ENCODE measurements around the gene ATP13A2. TPM values are rescaled to one million over a fixed set of nuclear protein-coding genes. Genes with fewer than 3 reads are reported as not detected.

ATP13A2 gene
- total and polyA plus RNA-seq, 10 donors: 13.7 to 83.9 (median 55.5) TPM

DNA sequence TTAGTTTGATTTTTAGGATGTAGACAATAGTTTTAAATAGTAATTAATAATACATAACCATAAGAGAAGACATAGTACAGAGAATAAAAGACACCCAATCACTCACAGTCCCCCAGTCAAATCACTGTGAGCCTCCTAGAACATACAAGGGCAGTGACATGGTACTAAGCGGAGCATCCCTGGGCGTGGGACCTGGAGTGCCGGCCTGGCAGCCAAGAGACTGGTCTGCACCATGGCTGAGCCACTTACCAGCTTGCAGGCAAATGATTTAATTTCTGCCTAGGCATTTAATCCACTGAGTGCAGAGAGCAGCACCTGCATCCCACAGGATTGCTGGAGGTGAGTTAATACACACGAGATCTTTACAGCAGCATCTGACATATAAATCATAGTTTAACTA is 21.8 kb upstream of the ATP13A2 start:
- Histone ChIP-seq H3K36me3 (peaks cover 0 to 96% (median 61%) of the 10 kb centered on the region in 6 donors), H3K4me1 (peaks cover 0 to 19% (median 0%) of the 10 kb centered on the region in 6 donors), H3K27ac (no peak overlapping the region), H3K27me3 (replicated peaks in 1 of 7) (no peaks in the 10 kb centered on the region), H3K9me3 (no peaks in the 10 kb centered on the region), H3K4me3 (no peak overlapping the region)
- TF ChIP-seq, protein P1, sequence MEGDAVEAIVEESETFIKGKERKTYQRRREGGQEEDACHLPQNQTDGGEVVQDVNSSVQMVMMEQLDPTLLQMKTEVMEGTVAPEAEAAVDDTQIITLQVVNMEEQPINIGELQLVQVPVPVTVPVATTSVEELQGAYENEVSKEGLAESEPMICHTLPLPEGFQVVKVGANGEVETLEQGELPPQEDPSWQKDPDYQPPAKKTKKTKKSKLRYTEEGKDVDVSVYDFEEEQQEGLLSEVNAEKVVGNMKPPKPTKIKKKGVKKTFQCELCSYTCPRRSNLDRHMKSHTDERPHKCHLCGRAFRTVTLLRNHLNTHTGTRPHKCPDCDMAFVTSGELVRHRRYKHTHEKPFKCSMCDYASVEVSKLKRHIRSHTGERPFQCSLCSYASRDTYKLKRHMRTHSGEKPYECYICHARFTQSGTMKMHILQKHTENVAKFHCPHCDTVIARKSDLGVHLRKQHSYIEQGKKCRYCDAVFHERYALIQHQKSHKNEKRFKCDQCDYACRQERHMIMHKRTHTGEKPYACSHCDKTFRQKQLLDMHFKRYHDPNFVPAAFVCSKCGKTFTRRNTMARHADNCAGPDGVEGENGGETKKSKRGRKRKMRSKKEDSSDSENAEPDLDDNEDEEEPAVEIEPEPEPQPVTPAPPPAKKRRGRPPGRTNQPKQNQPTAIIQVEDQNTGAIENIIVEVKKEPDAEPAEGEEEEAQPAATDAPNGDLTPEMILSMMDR (IDR thresholded peaks at IDR 0.05 in 8 of 11, conservative IDR thresholded peaks at IDR 0.05 in 3 of 11): no peak
- TF ChIP-seq POLR2A (IDR thresholded peaks at IDR 0.05) (no peak), POLR2AphosphoS5 (IDR thresholded peaks at IDR 0.05) (no peak)
- no peak for DNase-seq
- WGBS, 5 donors: 88 to 96% (median 93%) methylated on average over 4 of the region's 4 CpGs
- intact Hi-C loops (cut with DNase I; ENCODE audit: low total_unique reads): no loop called here

DNA sequence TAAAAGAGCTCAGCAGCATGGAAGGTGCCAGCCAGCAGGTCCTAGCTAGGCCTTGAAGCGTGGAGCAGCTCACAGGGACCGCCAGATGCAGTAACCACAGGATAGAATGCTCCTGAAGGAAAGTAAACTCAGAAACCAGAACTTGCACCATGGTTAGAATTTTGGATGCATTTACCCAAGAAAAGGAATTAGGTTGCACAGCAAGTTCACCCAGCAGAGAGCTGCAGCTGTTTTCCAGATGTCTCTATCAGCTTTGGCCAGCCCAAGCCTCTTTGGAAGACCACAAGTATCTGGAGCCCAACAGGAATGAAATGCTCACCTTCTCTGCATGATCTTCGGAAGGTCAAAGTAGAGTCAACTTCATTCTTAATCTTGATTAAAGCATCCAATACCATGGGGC is 21.0 kb upstream of the ATP13A2 start:
- TF ChIP-seq POLR2A (IDR thresholded peaks at IDR 0.05) (no peak), POLR2AphosphoS5 (IDR thresholded peaks at IDR 0.05) (no peak)
- TF ChIP-seq, protein P1 (IDR thresholded peaks at IDR 0.05 in 8 of 11, conservative IDR thresholded peaks at IDR 0.05 in 3 of 11): no peak

DNA sequence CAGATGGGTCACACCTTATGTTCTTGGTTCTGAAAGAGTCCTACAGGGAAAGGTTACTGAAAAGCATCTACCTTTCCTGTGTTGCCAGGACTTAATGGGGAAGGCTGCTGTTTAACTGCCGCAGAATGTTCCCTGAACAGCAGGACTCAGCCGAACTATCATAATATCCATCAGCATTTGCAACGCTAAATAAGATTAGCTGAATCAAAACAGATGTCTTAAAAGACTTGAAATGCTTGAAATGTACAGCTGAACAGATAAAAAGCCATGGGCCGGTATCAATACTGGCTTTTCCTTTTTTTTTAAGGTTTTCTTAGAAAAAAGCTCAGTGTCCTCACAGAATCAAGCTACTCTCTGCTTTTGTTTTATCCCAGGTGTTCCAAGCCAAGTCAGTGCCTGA is 19.7 kb upstream of the ATP13A2 start:
- H3K27me3 ChIP-seq (replicated peaks in 1 of 7): no peaks in the 10 kb centered on the region
- 94 to 99% (median 97%) methylated on average over 4 of the region's 4 CpGs for WGBS, 5 donors

More for the DNA sequence above, 21.0 kb upstream of the ATP13A2 start:
- no peak for DNase-seq
- no peak overlapping the region for H3K27ac ChIP-seq
- 85 to 96% (median 95%) methylated on average over 3 of the region's 3 CpGs for WGBS, 5 donors
- intact Hi-C loops (cut with DNase I; ENCODE audit: low total_unique reads): no loop called here
- peaks cover 0 to 19% (median 2%) of the 10 kb centered on the region in 6 donors for H3K4me1 ChIP-seq
- no peaks in the 10 kb centered on the region for H3K27me3 ChIP-seq (replicated peaks in 1 of 7)
- no peaks in the 10 kb centered on the region for H3K9me3 ChIP-seq
- peaks cover 2 to 96% (median 65%) of the 10 kb centered on the region in 6 donors for H3K36me3 ChIP-seq
- no peak overlapping the region for H3K4me3 ChIP-seq

DNA sequence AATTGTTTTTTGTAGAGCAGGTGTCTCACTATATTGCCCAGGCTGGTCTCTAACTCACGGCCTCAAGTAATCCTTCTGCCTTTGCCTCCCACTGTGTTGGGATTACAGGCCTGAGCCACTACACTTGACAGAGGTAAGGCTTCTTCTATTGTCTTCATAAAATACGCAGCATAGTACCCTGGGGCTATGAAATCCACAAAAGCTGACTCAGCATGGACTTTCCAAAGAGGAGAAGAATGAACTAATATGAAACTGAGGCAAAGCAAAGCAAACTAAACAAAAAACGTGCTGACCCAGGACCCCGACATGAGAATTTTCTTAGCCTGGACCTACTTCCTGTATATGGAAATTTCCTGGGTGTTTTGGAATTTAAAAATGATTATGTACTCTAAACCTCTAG is 18.5 kb upstream of the ATP13A2 start:
- Histone ChIP-seq H3K9me3 (no peaks in the 10 kb centered on the region), H3K36me3 (peaks cover 6 to 98% (median 81%) of the 10 kb centered on the region in 6 donors), H3K4me1 (peaks cover 0 to 10% (median 2%) of the 10 kb centered on the region in 6 donors), H3K4me3 (no peak overlapping the region), H3K27ac (no peak overlapping the region), H3K27me3 (replicated peaks in 1 of 7) (no peaks in the 10 kb centered on the region)
- 76 to 86% (median 83%) methylated on average over 4 of the region's 4 CpGs for WGBS, 5 donors
- intact Hi-C loops (cut with DNase I; ENCODE audit: low total_unique reads): no loop called here
- no peak for DNase-seq
- TF ChIP-seq POLR2AphosphoS5 (IDR thresholded peaks at IDR 0.05) (no peak), POLR2A (IDR thresholded peaks at IDR 0.05) (no peak)
- TF ChIP-seq, protein P1 (IDR thresholded peaks at IDR 0.05 in 8 of 11, conservative IDR thresholded peaks at IDR 0.05 in 3 of 11): no peak

More for the DNA sequence above, 19.7 kb upstream of the ATP13A2 start:
- intact Hi-C loops (cut with DNase I; ENCODE audit: low total_unique reads): no loop called here
- no peak for TF ChIP-seq POLR2A (IDR thresholded peaks at IDR 0.05)
- TF ChIP-seq POLR2AphosphoS5 (IDR thresholded peaks at IDR 0.05): no peak
- TF ChIP-seq, protein P1 (IDR thresholded peaks at IDR 0.05 in 8 of 11, conservative IDR thresholded peaks at IDR 0.05 in 3 of 11): no peak
- no peaks in the 10 kb centered on the region for H3K9me3 ChIP-seq
- H3K36me3 ChIP-seq: peaks cover 6 to 98% (median 74%) of the 10 kb centered on the region in 6 donors
- no peak overlapping the region for H3K4me3 ChIP-seq
- no peak overlapping the region for H3K27ac ChIP-seq
- DNase-seq: no peak
- H3K4me1 ChIP-seq: peaks cover 0 to 14% (median 2%) of the 10 kb centered on the region in 6 donors

Data from spleen (tissue), 11 donors.